Calu3 (cell line): Measurements from ENCODE around the gene TENT4A. TPM values are rescaled to one million over a fixed set of nuclear protein-coding genes. Genes with fewer than 3 reads are reported as not detected.

Experiments
- BruUV-seq: library from RNA; stranded (reverse); fragments of 400-500 nt; replicated peaks from 2 replicates; lab custom pipeline; 2021; lab: Mats Ljungman, UMichigan
- CTCF ChIA-PET: fragments of 300-600 bp; sonication (Branson Sonifier 250); formaldehyde crosslinking; loops from one replicate; lab custom pipeline; 2022; ENCODE audit warnings: antibody characterized with exemption; lab: Charles Lee
- DNase-seq: peaks from one replicate; pipeline ENCODE4 v3.0.0; 2022
- H3K27ac Mint-ChIP-seq: one replicate; pipeline ENCODE4 v1.8.0; 2022; ENCODE audit warnings: mixed read lengths; ENCODE audit not compliant: unreplicated experiment
- H3K27me3 Mint-ChIP-seq: one replicate; pipeline ENCODE4 v1.8.0; 2022; ENCODE audit warnings: mixed read lengths; ENCODE audit not compliant: unreplicated experiment
- H3K36me3 Mint-ChIP-seq: one replicate; pipeline ENCODE4 v1.8.0; 2022; ENCODE audit warnings: mild to moderate bottlenecking, moderate library complexity, mixed read lengths; ENCODE audit not compliant: insufficient read depth, unreplicated experiment
- H3K4me1 Mint-ChIP-seq: one replicate; pipeline ENCODE4 v1.8.0; 2022; ENCODE audit warnings: mild to moderate bottlenecking, low read depth, mixed read lengths; ENCODE audit not compliant: unreplicated experiment
- H3K4me3 Mint-ChIP-seq: one replicate; pipeline ENCODE4 v1.8.0; 2022; ENCODE audit warnings: mild to moderate bottlenecking, low read depth, moderate library complexity, mixed read lengths; ENCODE audit not compliant: unreplicated experiment
- H3K9me3 Mint-ChIP-seq: one replicate; pipeline ENCODE4 v1.8.0; 2022; ENCODE audit warnings: low read depth, mixed read lengths; ENCODE audit not compliant: unreplicated experiment
- CTCF ChIP-seq: fragments of 200-600 bp; IDR thresholded peaks from one replicate; pipeline ENCODE4 v1.8.0; 2022; ENCODE audit warnings: antibody characterized with exemption; ENCODE audit not compliant: unreplicated experiment
- intact Hi-C: fragments of 100-400 bp; cut with micrococcal nuclease; formaldehyde crosslinking; loops from one replicate; pipeline ENCODE4 v1.10.0; 2022; ENCODE audit not compliant: unreplicated experiment
- total RNA-seq: library from RNA; stranded (reverse); gene quantifications from 2 replicates; pipeline ENCODE4 v1.2.3, GENCODE V29; 2022

The TENT4A gene
- total RNA-seq, 1 experiment from 2014 or later = 39.9 TPM

- Mint-ChIP-seq H3K27ac (no peak overlapping the region), H3K9me3 (no peaks in the 10 kb centered on the region), H3K4me3 (no peak overlapping the region), H3K4me1 (no peaks in the 10 kb centered on the region), H3K36me3 (no peaks in the 10 kb centered on the region), H3K27me3 (no peaks in the 10 kb centered on the region)
- CTCF ChIA-PET = no interaction called here
- TF ChIP-seq CTCF = no peak
- intact Hi-C loops = no loop called here
- no TSS peak for BruUV-seq
- no peak for DNase-seq
Measured at GRCh38 chr5:6673031-6673430, 40.2 kb upstream of the TENT4A start.

- no peak overlapping the region for H3K27ac Mint-ChIP-seq
- no peak for DNase-seq
- no peak overlapping the region for H3K4me3 Mint-ChIP-seq
- no peaks in the 10 kb centered on the region for H3K27me3 Mint-ChIP-seq
- no peaks in the 10 kb centered on the region for H3K36me3 Mint-ChIP-seq
- CTCF ChIA-PET = no interaction called here
- no peaks in the 10 kb centered on the region for H3K9me3 Mint-ChIP-seq
- intact Hi-C loops = no loop called here
- no peaks in the 10 kb centered on the region for H3K4me1 Mint-ChIP-seq
- TF ChIP-seq CTCF = no peak
- BruUV-seq = no TSS peak
Measured at GRCh38 chr5:6673963-6674362, 39.3 kb upstream of the TENT4A start.

GRCh38 chr5:6674421-6674820 lies 38.8 kb upstream of the TENT4A start:
- no peak overlapping the region for H3K4me3 Mint-ChIP-seq
- no peaks in the 10 kb centered on the region for H3K9me3 Mint-ChIP-seq
- no TSS peak for BruUV-seq
- H3K27ac Mint-ChIP-seq = no peak overlapping the region
- intact Hi-C loops = no loop called here
- no peak for TF ChIP-seq CTCF
- no peaks in the 10 kb centered on the region for H3K4me1 Mint-ChIP-seq
- CTCF ChIA-PET = no interaction called here
- no peak for DNase-seq
- H3K27me3 Mint-ChIP-seq = no peaks in the 10 kb centered on the region
- H3K36me3 Mint-ChIP-seq = no peaks in the 10 kb centered on the region

GRCh38 chr5:6674886-6675285 lies 38.3 kb upstream of the TENT4A start:
- CTCF ChIA-PET = no interaction called here
- H3K4me3 Mint-ChIP-seq = no peak overlapping the region
- DNase-seq = no peak
- no peak for TF ChIP-seq CTCF
- intact Hi-C loops = no loop called here
- BruUV-seq = no TSS peak
- no peaks in the 10 kb centered on the region for H3K27me3 Mint-ChIP-seq
- H3K4me1 Mint-ChIP-seq = no peaks in the 10 kb centered on the region
- H3K9me3 Mint-ChIP-seq = no peaks in the 10 kb centered on the region
- H3K27ac Mint-ChIP-seq = no peak overlapping the region
- no peaks in the 10 kb centered on the region for H3K36me3 Mint-ChIP-seq
